B cell (primary cell): ENCODE results near the gene FFAR4.

Experiments
- CTCF ChIP-seq: fragments of 200-600 bp; IDR thresholded peaks from one replicate; pipeline ENCODE4 v1.8.0; 2022; ENCODE audit warnings: antibody characterized with exemption, mild to moderate bottlenecking
- EZH2 ChIP-seq: IDR thresholded peaks from 2 replicates; pipeline ENCODE4 v1.6.1; 2012; ENCODE audit warnings: borderline replicate concordance, low read depth, mild to moderate bottlenecking, moderate library complexity, low read length; ENCODE audit not compliant: insufficient read depth, poor library complexity, severe bottlenecking

- TF ChIP-seq EZH2 (no peak), CTCF (no peak)
Observed at GRCh38 chr10:93565446-93565845, 1.0 kb upstream of the FFAR4 start.
